Right renal pelvis (tissue), 4 donors: ENCODE measurements around the gene QRICH1. TPM values are rescaled to one million over a fixed set of nuclear protein-coding genes. Genes with fewer than 3 reads are reported as not detected.

Experiments
- DNase-seq, 4 donors: peaks; one replicate each; pipeline ENCODE4 v3.0.0-alpha.2; 2013; ENCODE audit warnings: low read depth in 4 of 4, low spot score in 3 of 4, missing footprints in 1 of 4
- polyA plus RNA-seq, 4 donors: library from polyadenylated mRNA; unstranded; fragments of 120-200 nt; gene quantifications; one replicate each; pipeline ENCODE4 v1.2.1, GENCODE V29; 2013; ENCODE audit not compliant: insufficient read length in 4 of 4

QRICH1 gene
- polyA plus RNA-seq, 4 donors = 76.8 to 90.3 (median 89.5) TPM

DNA sequence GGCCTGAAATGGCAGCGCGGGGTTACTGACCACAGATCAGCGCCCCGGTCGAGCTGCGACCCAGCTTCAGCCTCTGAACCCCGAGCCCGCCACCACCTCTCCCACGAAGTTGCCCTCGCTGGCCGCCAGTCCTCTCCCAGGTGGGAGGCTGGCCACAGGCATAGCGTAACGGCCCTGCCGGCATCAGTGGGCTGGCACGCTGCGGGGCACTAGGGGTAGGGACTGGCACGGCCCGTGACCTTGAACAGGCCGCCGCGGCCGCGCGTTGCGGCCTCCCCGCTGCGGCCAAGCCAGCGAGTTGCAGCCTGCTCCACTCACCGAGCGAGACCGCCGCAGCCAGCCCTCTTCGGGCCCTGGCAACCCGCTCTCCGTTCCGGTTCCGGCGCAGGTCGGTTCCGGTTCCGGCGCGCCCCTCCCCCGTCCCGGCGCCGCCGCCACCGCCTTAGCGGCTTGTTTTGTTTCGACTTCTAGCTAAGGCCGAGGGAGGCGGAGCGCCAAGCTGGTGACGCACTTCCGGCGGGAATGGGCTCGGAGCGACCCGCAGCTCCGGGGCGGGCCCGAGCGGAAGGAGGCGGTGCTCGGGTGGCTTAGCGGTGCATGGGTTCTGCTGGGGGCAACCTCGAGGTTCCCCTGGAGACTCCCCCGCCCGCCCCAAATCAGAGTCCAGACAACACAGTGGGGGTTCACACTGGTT, 26.7 kb upstream of the QRICH1 start, which contains the start of gene USP19:
TSS of gene USP19 (minus strand) at position 386 of the 694 bp plus-strand sequence. CDS start 1,678 bp downstream, outside the sequence.
- peak; percentile 81 to 91 (median 86) for DNase-seq

DNA sequence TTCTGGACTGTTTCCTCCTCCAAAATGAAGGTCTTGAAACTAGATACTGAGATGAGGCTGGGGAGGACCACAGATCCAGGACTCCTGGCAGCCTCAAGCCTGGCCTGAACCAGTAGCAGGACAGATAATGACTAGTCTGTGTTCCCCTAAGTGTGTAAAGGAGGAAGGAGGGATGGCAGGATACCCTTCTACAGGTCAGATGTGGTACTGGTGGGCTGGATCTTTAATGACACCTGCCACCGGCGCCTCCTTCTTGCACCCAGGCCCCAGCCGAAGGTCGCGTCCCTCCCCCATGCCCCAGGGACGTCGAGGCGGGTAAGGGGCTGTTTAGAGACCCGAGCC, 26.2 kb upstream of the QRICH1 start:
- DNase-seq = no peak

GRCh38 chr3:49119439-49119838, 25.6 kb upstream of the QRICH1 start:
- no peak for DNase-seq

GRCh38 chr3:49119036-49119435, 25.2 kb upstream of the QRICH1 start:
- DNase-seq = no peak

- DNase-seq = no peak
These were observed 18.4 kb upstream of the QRICH1 start for GRCh38 chr3:49112262-49112661.

- no peak for DNase-seq
These were observed 17.5 kb upstream of the QRICH1 start for GRCh38 chr3:49111347-49111746.

DNA sequence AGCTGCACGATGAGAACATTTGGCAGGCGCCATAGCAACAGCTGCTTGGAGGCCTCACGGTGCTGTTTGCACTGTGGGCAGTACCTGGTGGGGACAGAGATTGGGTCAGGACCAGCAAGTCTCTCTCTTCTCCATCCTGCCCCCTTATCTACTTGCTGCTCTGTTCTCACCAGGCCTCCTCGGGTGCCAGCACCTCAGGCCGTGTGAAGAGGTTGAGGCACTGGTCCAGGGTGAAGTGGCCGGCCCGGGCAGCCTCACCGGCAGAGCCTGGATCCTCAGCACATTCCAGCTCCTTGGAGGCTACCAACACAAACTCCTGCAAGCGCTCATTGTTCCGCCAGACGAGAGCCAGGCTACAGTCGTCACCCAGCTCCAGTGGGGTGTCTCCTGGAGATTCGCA, 16.9 kb upstream of the QRICH1 start:
- DNase-seq = no peak

GRCh38 chr3:49108346-49108745, 14.5 kb upstream of the QRICH1 start:
- no peak for DNase-seq

- peak; percentile 83 to 90 (median 88) for DNase-seq
These were observed 10.8 kb upstream of the QRICH1 start, which contains the start of gene QARS1 for GRCh38 chr3:49104427-49105291. QARS1 (minus strand) TSS chr3:49104757; CDS start chr3:49104733, 24 bp downstream.

DNA sequence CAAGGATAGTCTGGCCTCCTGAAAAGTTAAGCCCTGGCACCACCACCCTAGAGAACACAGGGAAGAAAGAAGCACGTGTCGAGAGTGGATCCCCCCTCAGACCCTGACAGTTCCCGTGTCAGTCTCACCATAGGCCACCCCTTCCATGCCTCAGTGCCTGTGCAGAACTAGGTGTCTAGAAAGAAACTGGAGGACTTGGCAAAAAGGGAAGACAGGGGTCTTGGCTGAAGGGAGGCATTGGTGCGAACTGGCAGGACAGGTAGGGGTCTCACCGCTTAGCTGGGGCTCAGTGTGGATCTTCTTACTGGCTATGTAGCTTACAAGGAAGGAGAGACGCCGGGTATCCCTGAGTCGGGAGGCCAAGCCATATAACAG, 10.2 kb upstream of the QRICH1 start:
- DNase-seq = no peak

- no peak for DNase-seq
These were observed 6.3 kb upstream of the QRICH1 start for GRCh38 chr3:49100046-49100615.

GRCh38 chr3:49098910-49099630, 5.2 kb upstream of the QRICH1 start:
- no peak for DNase-seq

GRCh38 chr3:49098429-49098828, 4.6 kb upstream of the QRICH1 start:
- no peak for DNase-seq

DNA sequence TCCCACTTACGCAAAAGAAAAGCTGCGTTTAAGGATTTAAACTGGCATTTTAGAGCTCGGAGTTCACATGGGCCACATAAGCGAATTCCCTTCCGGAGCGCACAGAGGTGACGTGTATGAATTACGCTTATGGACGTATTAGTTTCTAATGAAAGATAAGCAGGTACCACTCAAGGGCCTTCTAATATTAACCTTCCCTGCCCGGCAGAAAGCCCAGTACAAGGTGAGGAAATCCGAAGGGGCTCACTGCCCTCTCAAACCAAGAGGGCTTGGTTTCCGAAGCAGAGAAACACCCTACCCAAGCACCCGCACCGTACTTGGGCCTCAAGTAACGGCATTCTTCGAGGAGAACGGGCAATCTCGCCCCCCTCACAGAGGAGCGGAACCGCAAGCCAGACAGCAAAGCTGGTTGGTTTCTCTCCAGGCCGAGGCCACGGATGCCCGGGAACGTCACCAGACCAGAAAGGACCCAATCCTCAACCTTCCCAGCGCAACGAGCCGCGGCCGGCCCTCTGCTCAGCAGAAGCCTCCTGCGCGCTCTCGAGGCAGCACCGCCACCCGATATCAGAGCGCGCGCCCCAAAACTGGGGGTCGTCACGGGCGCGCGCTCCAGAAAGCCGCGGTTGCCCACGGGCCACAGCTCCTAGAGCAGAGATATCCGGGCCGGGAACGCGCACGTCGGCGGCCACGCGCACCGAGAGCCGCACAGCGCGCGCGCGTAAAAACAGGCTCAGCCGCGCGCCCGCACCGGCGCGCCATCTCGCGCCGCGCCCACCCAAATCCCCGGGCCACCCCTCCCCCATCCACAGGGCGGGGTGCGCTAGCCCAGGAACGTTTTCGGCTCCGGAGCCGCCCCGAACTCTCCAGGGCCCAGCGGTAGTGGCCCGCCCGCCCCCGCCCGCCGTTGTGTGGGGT, 676 bp downstream of the QRICH1 start:
- DNase-seq = peak; percentile 54 to 71 (median 65)

DNA sequence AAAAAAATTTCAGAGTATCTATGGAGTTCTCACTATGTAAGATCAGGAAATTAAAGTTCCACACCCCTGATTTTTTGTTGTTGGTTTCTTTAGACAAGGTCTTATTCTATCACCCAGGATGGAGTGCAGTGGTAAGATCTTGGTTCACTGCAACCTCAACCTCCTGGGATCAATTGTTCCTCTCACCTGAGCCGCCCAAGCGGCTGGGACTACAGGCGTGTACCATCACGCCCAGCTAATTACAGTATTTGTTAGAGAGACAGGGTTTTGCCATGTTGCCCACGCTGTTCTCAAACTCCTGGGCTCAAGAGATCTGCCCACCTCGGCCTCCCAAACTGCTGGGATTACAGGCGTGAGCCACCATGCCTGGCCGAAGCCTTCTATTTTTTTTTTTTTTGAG, 12.4 kb downstream of the QRICH1 start:
- no peak for DNase-seq

GRCh38 chr3:49079270-49079669, 14.6 kb downstream of the QRICH1 start:
- no peak for DNase-seq

GRCh38 chr3:49076646-49077045, 17.2 kb downstream of the QRICH1 start:
- no peak for DNase-seq

DNA sequence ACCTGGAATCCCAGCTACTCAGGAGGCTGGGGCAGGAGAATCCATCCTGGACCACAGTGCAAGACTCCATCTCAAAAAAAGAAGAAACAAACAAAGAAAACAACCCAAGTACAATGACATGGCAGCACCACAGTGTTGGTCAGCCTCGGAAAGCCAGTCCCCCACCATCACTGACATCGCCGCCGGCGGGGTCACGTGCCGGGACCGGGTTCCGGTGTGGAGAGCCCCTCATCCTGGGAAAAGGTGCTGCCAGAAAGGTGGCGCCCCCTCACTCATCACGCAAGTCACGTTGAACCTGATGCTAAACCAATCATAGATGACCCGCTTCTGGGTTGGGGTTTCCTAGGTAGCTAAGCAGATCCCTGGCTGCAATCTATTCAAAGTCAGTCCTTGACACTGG, 17.8 kb downstream of the QRICH1 start:
- no peak for DNase-seq

GRCh38 chr3:49058011-49058410, 35.9 kb downstream of the QRICH1 start:
- no peak for DNase-seq

- DNase-seq = no peak
These were observed 36.6 kb downstream of the QRICH1 start for GRCh38 chr3:49057268-49057667.
